ENCODE results near the gene KCNN3.
A peak's percentile ranks its signal among the peaks of the same experiment; 100 is the strongest.

Gene KCNN3

DNA sequence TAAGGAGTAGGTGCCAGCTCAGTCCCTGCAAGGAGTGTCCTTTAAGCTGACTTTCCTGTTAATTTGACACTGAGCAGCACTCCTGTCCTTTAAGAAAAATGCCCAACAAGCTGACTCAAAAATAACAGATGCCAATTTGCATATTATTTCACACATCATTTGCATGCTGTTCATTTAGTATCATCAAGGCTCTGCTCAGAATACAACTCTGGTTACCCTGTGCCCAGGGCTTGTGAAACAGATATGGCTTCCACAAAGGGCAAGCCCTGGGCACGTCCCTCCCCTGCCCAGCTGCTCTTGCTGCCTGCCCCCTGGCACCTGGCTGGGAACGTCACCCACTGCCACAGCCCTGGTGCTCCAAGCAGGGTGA, 10.3 kb downstream of the KCNN3 start:
- no peak for DNase-seq

DNA sequence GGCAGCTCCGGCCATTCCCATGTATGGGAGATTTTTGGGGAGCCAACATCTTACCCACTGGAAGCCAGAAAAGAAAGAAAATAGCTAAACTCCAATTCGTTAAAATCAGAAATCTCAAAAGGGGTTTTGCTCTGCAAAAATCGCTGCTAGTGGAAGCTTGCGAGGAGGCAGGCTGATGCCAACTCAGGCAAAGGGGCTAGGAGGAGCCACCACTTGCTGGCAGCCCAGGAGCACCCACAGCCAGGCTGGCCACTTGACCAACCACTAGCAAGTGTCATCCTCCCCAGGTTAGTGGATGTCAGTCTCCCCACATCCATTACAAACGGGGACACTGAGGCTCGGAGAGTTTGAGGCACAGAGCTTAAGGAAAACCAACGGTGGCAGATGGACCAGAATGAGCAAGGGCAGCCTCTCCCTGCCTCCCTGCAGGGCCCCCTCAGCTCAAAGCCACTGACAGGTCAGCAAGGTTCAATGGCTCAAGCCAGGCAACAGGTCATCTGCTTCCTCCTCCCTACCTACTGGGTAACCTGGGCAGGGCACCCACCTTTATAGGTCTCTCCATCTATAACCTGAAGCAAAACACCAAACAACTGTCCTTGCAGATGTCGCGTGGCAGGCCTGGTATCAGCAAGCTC, 10.8 kb downstream of the KCNN3 start:
- no peak for DNase-seq

DNA sequence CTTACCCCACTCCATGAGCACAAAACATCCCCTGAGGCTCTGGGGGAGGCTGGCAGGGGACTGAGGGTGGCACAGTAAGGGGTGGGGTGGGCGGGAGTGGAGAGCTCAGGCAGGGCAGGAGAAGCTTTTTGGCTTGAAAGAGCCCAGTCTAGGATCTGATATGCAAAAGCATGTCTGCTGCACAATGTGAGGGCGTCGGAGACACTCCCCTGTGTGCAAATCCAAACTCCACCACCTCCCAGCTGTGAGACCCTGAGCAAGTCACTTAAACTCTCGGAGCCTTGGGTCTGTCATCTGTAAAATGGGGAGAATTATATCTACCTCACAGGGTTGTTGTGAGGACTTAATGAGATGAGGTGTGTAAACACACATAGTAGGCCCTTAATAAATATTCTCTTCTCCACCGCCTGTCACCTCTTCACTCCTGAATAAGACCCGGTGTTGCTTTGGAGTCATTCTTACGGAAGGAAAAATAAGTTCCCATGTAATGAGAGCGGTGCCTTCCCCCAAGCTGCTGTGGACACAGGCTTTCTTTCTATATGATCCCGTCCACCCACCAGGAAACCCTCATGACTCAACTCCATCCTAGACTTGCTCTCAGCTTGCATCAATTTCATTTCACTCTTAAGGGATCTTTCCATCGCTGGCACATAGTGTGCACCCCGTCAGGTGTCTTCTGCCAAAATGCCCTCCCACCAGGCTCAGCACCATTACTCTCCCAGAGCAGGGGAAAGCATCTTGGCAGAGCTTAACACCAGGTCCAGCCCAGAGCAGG, 12.5 kb downstream of the KCNN3 start:
- DNase-seq, result no peak

DNA sequence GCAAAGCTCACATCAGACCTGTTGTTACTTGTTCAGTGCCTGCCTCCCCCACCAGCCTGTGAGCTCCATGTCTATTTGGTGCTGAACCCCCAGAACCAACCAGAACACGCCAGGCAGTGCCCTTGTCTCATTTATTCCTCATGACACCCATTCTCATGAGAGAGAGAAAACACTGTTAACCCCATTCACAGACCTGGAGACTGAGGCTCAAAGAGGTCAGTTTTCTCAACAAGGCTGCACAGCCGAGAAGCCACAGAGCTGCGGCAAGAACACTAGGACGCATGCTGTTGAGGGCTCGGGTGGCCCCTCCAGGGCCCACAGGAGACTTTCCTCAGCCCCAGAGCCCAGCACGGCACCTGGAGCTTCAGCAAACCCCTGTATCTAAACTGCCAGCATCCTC, 13.1 kb downstream of the KCNN3 start:
- DNase-seq, result no peak

DNA sequence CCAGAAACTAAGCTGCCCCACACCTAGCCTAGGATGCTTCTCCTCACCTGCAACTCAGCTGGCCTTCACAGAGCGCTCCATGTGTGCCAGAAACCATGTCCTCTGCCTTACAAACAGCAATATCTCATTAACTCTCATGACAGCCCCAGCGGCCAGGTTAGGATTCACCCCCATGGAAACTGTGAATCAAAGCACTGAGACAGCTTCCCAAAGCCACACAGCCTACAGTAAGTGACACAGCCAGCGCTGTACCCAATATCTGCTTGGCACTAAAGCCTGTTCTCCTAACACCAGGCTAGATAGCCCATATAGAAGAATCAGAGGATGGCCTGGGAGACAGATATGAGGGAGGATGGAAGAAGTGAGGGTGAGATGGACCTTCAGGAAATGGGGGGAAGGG, 13.5 kb downstream of the KCNN3 start:
- peak; percentile 55 for DNase-seq

DNA sequence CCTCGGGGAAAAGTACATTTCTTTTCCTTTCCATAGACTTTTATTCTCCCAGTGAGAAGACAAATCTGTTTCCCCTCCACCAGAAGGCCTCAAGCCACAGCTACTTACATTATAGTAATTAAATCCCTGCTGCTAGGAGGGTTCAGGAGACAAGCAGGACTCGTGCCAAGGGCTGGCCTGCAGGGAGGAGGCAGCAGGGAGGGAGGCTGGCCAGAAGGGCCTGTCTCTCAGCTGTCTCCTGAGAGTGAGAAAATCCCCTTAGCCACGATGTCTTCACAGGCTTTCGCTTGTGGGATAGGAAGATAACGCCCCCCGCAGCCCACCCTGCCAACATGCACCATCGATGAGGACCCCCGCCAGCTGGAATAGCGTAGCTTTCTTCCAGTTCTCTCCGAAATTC, 14.0 kb downstream of the KCNN3 start:
- peak; percentile 92 for DNase-seq

DNA sequence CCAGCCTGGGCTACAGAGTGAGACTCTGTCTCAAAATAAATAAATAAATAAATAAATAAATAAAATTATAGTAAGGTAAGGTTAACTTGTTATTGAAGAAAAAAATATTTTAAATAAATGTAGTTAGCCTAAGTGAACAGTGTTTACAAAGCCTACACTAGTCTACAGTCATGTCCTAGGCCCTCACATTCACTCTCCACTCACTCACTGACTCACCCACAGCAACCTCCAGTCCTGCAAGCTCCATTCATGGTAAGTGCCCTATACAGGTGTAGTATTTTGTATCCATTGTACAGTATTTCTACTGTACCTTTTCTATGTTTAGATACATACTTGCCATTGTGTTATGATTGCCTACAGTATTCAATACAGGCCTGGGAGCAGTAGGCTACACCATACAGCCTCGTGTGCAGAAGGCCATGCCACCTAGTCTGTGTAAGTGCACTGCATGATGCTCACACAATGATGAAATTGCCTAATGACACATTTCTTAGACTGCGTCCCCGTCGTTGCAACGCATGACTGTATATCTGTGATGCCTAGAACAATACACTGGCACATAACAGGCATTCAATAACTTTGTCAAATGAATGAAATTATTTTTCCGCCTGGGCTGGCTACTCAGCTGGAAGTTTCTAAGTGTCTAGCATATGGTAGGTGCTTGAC, 14.8 kb downstream of the KCNN3 start:
- DNase-seq, result no peak

DNA sequence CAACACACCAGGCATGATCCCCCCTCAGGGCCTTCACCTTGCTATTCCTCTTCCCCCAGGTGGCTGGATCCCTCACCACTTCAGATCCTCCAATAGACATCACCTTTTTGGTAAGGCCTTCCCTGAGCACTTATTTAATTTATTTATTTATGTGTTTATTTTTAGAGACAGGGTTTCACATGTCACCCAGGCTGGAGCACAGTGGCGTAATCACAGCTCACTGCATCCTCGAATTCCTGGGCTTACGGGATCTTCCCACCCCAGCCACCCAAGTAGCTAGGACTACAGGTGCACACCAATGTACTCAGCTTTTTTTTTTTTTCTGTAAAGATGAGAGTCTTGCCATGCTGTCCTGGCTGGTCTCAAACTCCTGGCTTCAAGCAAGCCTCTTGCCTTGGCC, 17.2 kb downstream of the KCNN3 start:
- no peak for DNase-seq

DNA sequence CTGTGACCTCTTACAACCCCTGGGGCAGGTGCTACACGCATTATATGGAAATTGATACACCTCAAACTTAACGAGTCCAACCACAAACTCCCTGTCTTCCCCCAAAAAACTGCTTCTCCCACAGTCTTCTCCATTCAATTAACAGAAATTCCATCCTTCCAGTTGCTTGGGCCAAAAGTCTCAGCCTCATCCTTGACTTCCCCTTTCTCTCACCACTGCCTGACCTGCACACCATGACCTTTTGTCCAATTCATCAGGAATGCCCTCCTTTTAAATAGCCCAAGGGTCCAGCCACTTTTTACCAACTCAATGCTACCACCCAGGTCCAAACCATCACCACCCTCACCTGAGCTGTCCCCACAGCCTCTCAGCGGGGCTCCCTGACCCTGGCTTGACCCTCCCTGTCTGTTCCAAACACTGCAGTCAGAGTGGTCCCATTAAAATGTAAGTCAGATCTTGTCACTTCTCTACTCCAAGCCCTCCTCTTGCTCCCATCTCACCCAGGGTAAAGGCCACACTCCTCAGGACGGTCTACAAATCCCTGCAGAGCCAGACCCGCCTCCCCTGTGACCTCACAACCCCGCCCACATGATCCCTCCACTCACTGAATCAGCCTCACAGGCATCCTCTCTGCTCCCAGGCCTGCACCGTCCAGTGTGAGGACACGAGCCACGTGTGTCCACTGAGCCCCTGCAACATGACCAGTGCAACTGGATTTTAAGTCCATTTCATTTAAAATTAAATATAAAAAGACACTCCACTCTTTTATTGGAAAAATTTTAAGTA, 18.5 kb downstream of the KCNN3 start:
- DNase-seq, result peak; percentile 68

DNA sequence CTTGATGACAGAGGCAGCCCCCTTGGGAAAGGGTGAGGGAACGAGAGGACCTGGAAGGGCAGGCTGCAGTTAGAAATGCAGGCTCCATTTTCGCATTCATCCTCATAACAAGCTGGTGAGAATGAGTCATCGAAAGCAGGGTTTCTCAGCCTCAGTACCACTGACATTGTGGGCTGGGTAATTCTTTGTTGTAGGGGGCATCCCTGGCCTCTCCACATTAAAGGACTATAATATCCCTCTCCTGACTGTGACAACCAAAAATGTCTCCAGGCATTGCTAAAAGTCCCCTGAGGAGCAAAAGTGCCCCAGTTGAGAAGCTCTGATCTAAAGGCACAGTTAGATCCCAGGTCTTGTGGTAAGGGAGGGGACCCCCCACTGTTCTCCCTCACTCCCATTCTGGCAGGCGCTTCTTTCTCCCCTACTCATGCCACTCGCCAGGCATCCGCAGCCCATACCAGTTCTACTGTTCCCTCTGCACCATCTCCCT, 20.4 kb downstream of the KCNN3 start:
- DNase-seq, result no peak

DNA sequence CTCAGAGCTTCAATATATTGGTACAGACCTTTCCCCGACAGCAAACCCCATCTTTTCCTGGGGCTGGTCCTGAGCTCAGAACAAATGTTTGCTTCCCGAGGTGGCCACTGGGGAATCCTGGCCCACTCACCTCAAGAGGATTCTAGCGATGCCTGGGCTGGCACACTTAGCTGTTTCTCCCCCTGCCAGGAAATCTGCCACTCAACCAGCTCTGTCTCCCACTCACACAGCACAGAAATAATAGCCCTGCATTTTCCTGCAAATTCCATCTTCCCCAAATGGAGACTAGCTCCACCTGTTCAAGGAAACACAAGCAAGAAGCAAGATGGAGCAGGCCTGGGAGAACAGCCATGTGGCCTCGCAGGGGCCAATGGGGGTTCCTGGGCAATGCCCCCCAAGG, 21.1 kb downstream of the KCNN3 start:
- DNase-seq, result no peak

DNA sequence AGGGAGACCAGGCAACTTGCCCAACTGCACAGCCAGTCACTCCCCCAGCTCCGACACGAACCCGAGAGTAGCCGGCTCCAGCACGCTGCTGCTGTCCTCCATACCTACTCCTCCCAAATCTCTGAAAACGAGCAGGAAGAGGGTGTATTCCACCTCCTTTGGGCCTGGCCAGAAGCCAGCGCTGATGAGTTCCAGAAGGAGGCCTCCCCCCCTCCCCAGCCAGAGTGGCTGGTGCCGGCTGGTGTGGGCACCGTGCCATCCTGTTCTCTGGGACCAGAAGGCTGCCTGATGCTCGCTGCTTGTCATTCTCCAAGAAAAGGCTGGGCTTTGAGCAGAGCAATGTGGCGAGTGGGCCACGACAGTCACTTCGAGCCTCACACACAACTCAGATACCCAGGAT, 22.2 kb downstream of the KCNN3 start:
- DNase-seq, result no peak

DNA sequence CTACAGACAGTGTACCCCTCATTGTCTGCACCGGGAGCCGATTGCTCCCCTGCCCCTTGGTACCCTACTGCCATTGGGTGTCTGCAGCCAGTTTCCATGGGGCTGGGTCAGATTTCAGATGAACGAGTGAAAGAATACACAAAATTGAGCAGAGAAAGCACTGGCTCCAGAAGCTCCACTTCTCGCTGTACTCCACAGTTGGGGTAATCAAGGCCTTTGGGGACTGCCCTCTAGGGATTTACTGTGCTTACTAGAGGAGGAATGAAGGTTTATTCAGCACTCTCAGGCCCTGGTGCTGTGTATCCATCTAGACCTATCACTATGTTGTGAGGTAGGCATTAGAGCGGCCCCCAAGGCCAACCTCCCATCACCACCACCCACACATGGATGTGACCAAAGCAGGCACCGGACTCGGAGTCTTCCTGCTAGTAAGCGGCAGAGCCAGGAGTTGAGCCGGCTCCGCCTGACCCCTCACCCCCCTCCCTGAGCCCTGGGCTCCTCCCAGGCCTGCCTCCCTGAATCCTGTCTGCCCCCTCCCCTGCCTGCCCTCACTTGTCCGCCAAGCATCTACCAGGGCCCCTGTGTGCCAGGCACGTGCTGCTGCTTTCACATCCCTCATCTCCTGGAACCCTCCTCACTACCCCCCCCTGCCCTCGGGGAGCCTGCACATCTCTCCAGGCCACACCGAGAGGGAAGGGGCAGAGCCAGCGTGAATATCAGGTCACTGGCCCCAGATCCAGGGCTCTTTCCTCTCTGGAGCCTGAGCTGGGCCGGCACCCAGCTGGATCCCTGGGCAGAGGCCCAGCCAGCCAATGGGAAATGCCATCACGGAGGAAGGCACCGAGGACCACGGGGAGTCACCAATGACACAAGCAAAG, 23.3 kb downstream of the KCNN3 start:
- no peak for DNase-seq

DNA sequence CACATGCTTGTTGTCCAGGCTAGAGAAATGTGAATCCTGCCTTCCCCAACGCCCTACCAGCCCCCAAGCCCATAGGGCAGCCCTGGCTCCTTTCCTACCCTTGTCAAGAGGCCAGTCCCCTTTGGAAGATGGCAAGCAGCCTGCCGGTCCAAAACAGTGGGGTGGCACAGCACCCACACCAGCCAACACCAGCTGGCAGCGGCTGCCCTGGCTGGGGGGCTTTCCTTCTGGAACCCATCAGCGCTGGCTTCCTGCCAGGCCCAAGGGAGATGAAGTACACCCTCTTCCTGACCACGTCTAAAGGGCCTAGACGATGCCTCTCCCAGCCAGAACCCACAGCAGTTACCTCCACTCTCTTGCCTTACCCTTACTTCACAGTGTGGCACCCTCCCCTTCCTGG, 24.2 kb downstream of the KCNN3 start:
- DNase-seq, result no peak

DNA sequence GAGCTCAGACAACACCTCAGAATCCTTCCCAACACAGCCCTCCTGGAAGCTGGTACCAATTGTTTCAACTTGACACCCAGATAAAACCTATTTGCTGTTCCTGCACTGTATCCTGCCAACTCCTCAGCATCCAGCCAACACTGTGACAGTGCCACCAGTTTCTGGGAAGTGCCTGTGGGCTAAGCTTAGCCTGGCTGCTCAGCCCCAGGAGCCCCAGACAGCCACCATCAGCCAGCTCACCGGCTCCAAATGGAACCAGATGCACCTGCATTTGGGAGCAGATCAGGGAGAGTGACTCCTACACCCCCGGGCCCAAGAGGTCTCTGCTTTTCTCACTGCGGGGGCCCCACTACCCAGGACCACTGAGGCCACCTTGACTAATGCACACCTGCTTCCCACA, 24.9 kb downstream of the KCNN3 start:
- no peak for DNase-seq

DNA sequence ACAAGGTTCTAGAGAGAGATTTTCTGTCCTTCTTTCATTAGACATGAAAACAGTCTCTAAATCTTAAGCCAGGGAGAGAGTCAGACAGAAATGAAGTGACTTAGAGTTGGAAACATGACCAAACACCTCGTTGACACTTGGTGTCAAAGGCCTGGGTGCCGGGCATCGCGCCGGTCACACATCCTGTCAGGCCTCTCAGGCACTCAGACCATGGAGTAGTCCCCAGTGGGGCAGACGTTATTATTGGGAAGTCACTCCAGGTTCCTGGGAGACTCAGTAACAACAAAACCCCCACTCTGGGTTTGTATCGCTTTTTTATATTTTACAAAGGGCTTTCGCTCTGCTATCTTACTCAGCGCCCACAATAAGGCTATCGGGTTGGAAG, 25.8 kb downstream of the KCNN3 start:
- DNase-seq, result no peak

DNA sequence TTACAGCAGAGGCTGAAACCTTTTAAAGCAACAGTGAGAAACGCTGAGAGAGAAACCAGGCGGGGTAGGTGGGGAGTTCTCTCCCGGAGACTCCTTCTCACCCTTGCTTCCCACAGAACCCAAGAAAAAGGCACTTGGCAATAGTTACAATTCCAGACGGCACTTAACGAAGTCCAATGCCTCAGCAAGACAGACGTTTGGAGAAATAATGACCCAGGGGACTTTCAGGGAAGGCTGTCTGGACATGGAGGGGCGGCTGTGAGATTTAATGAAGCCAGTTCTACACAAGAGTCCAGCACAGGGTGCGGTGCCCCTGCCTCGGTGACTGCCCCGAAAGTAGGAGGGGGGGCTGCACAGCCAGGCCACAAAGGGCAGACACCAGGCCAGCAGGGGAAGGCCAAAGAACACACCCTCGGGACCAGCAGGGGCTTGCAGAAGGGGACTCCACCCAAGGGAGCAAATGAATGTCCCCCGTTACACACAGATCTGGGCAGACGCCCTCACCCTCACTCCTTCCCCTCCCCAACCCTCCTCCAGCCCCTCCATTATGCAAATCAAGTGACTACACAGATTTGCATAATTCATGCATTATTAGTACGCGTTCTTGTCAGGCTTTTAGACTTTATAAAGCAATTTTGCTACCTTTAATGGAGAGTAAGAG, 26.3 kb downstream of the KCNN3 start:
- no peak for DNase-seq

DNA sequence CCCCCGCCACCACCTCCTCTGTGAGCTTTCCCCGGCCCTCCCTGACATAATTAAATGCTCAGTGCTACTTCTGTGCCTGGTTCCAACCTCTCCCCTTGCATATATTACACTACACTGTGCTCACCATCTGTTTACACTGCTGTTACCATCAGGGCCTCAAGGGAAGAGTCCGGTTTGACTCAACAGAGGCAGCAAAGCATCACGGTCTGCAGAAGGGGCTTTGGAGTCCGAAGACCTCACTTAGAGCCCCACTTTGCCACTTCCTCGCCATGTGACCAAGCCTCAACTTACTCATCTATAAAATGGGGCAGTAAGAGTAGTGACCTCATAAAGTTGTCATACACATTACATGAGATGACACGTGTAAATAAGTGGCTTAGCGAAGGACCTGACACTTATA, 27.4 kb downstream of the KCNN3 start:
- DNase-seq, result peak; percentile 77

DNA sequence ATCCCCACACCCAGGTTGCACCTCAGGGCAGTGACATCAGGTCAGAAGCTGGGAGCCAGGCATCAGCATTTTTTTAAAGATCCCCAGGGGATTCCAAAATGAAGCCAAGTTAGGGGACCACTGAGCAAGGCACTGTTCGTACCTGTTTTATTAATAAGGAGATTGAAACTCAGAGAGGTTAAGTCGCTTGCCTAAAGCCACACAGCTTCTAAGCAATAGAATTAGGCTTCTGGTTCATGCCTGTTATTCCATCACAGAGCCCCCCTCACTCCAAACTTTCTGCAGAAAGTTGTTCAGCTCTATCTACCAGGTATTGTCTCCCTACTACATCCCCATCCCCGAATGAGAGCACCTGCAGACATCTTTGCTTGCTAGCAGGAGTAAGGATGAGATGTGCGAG, 28.7 kb downstream of the KCNN3 start:
- no peak for DNase-seq

DNA sequence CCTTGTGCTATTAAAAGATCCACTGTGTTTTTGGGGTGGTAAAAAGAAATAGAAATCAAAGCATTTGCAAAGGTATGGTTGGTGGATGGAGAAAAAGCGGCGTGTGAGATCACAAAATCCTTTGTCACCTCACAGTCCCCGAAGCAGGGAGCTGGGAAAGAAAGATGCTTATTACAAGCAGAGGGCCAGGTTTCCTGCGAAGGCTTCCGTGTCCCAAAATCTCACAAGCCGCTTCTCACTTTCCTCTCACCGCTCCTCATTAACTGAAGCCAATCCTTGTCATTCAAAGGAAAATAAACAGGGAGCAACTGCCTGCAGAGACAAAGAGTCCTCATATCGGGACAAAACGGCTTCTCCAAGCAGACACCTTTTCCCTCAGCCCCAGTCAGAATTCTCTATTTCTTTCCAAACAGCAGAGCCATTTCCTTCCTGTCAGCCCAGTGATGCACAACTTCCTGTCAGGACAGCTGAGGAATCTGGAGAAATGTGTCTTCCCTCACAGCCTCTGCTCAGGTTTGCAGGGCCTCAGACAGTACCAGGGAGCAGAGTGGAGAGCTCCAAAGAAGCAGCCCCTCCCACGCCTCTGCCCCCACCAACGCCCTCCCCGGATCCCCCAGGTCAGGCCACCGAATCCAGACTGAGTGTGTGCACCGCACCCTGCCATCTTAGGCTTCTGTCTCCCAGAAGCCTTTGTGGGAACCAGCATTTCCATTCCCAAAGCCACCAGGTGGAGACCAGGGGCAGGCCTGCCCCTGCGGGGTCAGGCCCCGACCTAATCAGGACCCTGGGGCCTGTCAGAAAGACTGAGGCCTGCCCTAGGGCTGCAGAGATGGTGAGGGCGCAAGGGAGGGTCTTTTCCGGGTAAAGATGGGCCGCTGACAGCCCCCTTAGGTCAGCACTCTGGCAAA, 29.6 kb downstream of the KCNN3 start:
- no peak for DNase-seq

DNA sequence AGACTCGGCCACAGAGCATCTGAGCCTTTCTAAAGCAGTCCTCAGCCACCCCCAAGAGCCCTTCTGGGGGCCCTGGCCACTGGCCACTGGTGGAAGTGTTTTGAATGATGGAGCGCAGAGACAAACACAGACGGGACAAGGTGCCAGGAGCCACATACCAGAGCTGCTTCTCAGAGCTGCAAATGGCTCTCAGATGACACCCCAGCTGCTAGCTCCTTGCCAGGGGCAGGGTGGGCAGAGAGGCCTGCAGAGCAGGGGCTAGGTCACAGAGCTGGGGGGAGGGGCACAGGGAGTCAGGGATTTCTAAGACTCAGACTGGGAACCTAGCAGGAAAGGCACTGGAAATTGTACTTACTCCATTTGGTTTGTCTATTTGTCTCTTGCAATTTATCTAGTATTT, 30.4 kb downstream of the KCNN3 start:
- DNase-seq, result peak; percentile 41

All from NCI-H82 (cell line).